ENCODE data around the gene FAM200A. TPM values are rescaled to one million over a fixed set of nuclear protein-coding genes. Genes with fewer than 3 reads are reported as not detected.

Gene FAM200A
- total RNA-seq, 3 donors from 2014 or later (not counting 1 experiment from before 2014, with no cell fraction given), result 2.3 to 3.1 (median 2.6) TPM

DNA sequence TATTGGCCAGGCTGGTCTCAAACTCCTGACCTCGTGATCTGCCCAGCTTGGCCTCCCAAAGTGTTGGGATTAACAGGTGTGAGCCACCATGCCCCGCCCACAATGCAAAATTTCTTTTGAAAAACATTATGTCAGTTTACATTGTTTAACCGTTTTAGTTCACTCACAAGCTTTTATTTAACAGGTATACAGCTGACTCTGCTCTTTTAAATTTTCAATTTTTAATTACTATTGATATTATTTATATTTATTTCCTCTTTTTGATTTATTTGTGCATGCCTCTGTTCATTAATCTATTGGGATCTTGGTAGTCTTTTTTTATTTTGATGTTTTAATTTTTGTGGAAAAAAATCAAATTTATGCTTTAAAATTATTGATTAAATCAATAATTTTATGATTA lies 30.5 kb downstream of the FAM200A start:
- DNase-seq (no peak), ATAC-seq (no peak)
- no peak overlapping the region for H3K4me3 Mint-ChIP-seq
- no peak overlapping the region for H3K4me3 ChIP-seq (ENCODE audit: low read length)
- peaks cover 21% of the 10 kb centered on the region for H3K36me3 Mint-ChIP-seq
- no peak overlapping the region for H3K27ac Mint-ChIP-seq
- TF ChIP-seq, protein P1, sequence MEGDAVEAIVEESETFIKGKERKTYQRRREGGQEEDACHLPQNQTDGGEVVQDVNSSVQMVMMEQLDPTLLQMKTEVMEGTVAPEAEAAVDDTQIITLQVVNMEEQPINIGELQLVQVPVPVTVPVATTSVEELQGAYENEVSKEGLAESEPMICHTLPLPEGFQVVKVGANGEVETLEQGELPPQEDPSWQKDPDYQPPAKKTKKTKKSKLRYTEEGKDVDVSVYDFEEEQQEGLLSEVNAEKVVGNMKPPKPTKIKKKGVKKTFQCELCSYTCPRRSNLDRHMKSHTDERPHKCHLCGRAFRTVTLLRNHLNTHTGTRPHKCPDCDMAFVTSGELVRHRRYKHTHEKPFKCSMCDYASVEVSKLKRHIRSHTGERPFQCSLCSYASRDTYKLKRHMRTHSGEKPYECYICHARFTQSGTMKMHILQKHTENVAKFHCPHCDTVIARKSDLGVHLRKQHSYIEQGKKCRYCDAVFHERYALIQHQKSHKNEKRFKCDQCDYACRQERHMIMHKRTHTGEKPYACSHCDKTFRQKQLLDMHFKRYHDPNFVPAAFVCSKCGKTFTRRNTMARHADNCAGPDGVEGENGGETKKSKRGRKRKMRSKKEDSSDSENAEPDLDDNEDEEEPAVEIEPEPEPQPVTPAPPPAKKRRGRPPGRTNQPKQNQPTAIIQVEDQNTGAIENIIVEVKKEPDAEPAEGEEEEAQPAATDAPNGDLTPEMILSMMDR (IDR thresholded peaks at IDR 0.05), result no peak
- WGBS (ENCODE audit: insufficient coverage), result 97% methylated on average over 2 of the region's 3 CpGs
- H3K27me3 ChIP-seq (ENCODE audit: control insufficient read depth, insufficient read depth, low read length), result no peaks in the 10 kb centered on the region
- no peaks in the 10 kb centered on the region for H3K9me3 ChIP-seq (ENCODE audit: control insufficient read depth, insufficient read depth, low read length)
- no peaks in the 10 kb centered on the region for H3K4me1 Mint-ChIP-seq
- H3K9me3 Mint-ChIP-seq, result no peaks in the 10 kb centered on the region
- no peaks in the 10 kb centered on the region for H3K4me1 ChIP-seq (ENCODE audit: control insufficient read depth, insufficient read depth, low read length)
- peaks cover 24% of the 10 kb centered on the region for H3K36me3 ChIP-seq (ENCODE audit: control insufficient read depth, insufficient read depth, low read length)
- H3K27me3 Mint-ChIP-seq (ENCODE audit: low read depth in 2 of 2), result no peaks in the 10 kb centered on the region
- H3K27ac ChIP-seq (ENCODE audit: low read length), result no peak overlapping the region
- intact Hi-C loops (cut with micrococcal nuclease), result no loop called here

GRCh38 chr7:99514050-99514449 lies 37.9 kb downstream of the FAM200A start:
- no peaks in the 10 kb centered on the region for H3K27me3 ChIP-seq (ENCODE audit: control insufficient read depth, insufficient read depth, low read length)
- no peak overlapping the region for H3K4me3 Mint-ChIP-seq
- H3K36me3 ChIP-seq (ENCODE audit: control insufficient read depth, insufficient read depth, low read length), result peaks cover 27% of the 10 kb centered on the region
- 100% methylated on average over 1 of the region's 1 CpG for WGBS (ENCODE audit: insufficient coverage)
- no peaks in the 10 kb centered on the region for H3K27me3 Mint-ChIP-seq (ENCODE audit: low read depth in 2 of 2)
- no peak overlapping the region for H3K27ac ChIP-seq (ENCODE audit: low read length)
- H3K27ac Mint-ChIP-seq, result no peak overlapping the region
- peaks cover 9% of the 10 kb centered on the region for H3K36me3 Mint-ChIP-seq
- intact Hi-C loops (cut with micrococcal nuclease), result no loop called here
- H3K9me3 Mint-ChIP-seq, result no peaks in the 10 kb centered on the region
- H3K9me3 ChIP-seq (ENCODE audit: control insufficient read depth, insufficient read depth, low read length), result no peaks in the 10 kb centered on the region
- H3K4me1 ChIP-seq (ENCODE audit: control insufficient read depth, insufficient read depth, low read length), result no peaks in the 10 kb centered on the region
- peaks cover 0 to 9% of the 10 kb centered on the region in 2 donors for H3K4me1 Mint-ChIP-seq
- ATAC-seq (no peak), DNase-seq (no peak)
- no peak overlapping the region for H3K4me3 ChIP-seq (ENCODE audit: low read length)
- TF ChIP-seq, protein P1 (IDR thresholded peaks at IDR 0.05), result no peak

DNA sequence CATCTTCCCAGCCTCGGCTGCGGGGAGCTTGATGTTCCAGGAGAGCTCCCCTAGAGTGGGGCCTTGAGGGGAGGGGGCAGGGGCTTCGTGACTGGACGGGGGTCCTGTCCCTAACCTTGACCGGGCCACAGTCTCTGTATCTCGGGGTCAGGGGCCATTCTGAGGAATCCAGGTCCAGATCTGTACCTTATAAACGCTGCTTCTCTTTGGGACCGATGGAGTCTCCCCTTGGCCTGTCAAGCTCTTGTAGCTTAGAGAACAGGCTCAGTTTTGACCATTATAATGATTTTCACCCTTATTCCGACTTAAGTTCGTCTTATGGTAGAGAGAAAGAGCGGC lies 46.6 kb downstream of the FAM200A start:
- Histone ChIP-seq H3K9me3 (ENCODE audit: control insufficient read depth, insufficient read depth, low read length) (no peaks in the 10 kb centered on the region), H3K27ac (ENCODE audit: low read length) (peak overlapping the region; percentile 90), H3K36me3 (ENCODE audit: control insufficient read depth, insufficient read depth, low read length) (no peaks in the 10 kb centered on the region), H3K27me3 (ENCODE audit: control insufficient read depth, insufficient read depth, low read length) (no peaks in the 10 kb centered on the region), H3K4me1 (ENCODE audit: control insufficient read depth, insufficient read depth, low read length) (peaks cover 30% of the 10 kb centered on the region), H3K4me3 (ENCODE audit: low read length) (peak overlapping the region; percentile 95)
- Mint-ChIP-seq H3K4me3 (peak overlapping the region; percentile 98), H3K27me3 (ENCODE audit: low read depth in 2 of 2) (no peaks in the 10 kb centered on the region), H3K4me1 (peaks cover 18 to 19% of the 10 kb centered on the region in 2 donors), H3K27ac (peak overlapping the region; percentile 95 to 96), H3K36me3 (no peaks in the 10 kb centered on the region), H3K9me3 (no peaks in the 10 kb centered on the region)
- ATAC-seq, result no peak
- 3% methylated on average over 11 of the region's 11 CpGs for WGBS (ENCODE audit: insufficient coverage)
- DNase-seq, result no peak
- TF ChIP-seq, protein P1 (IDR thresholded peaks at IDR 0.05), result no peak
- intact Hi-C loops (cut with micrococcal nuclease), result loop anchor here (2.0 to 10.0 kb wide), 2 partner anchors 96 to 130 kb away; partner anchors contain the start of genes ARPC1B, BUD31 and PDAP1

Data from natural killer cell (primary cell).